Right lobe of liver (tissue), 6 donors: ENCODE measurements around the gene STX8. TPM values are rescaled to one million over a fixed set of nuclear protein-coding genes. Genes with fewer than 3 reads are reported as not detected.

ENCODE experiments used
- ATAC-seq, 4 donors: fragments of 200-7000 bp; cut with Tn5 transposase; one replicate each; pipeline ENCODE4 v1.9.1; 2020; ENCODE audit warnings: mild to moderate bottlenecking in 4 of 4, moderate library complexity in 4 of 4
- DNase-seq, 3 donors: peaks; one replicate each; pipeline ENCODE4 v3.0.0-alpha.2; 2020
- H3K27ac ChIP-seq, 3 donors: fragments of 200-600 bp; one replicate each; pipeline ENCODE4 v1.8.0; 2022
- H3K27me3 ChIP-seq, 2 donors: fragments of 200-600 bp; one replicate each; pipeline ENCODE4 v1.8.0; 2022
- H3K36me3 ChIP-seq, 4 donors: fragments of 200-600 bp; sonication (generic) in 1 of 4; one replicate each; pipeline versions ENCODE4 v1.5.1 to v1.8.0; 2017 to 2022; ENCODE audit warnings: control low read depth in 1 of 4
- H3K4me1 ChIP-seq, 4 donors: fragments of 200-600 bp; sonication (generic) in 1 of 4; one replicate each; pipeline versions ENCODE4 v1.5.1 to v1.8.0; 2017 to 2022; ENCODE audit warnings: control low read depth in 1 of 4
- H3K4me3 ChIP-seq, 3 donors: fragments of 200-600 bp; one replicate each; pipeline ENCODE4 v1.8.0; 2022
- H3K9me3 ChIP-seq, 4 donors: fragments of 200-600 bp; sonication (generic) in 1 of 4; one replicate each; pipeline versions ENCODE4 v1.5.1 to v1.8.0; 2017 to 2022; ENCODE audit warnings: control low read depth in 1 of 4
- CTCF ChIP-seq, 4 donors: fragments of 200-600 bp in 3 of 4; fragments of 450-650 bp in 1 of 4; IDR thresholded peaks; one replicate each; pipeline versions ENCODE4 v1.5.1 to v1.8.0; 2016 to 2022; ENCODE audit warnings: antibody characterized with exemption in 4 of 4, mild to moderate bottlenecking in 2 of 4
- POLR2A ChIP-seq: fragments of 450-650 bp; IDR thresholded peaks from one replicate; pipeline ENCODE4 v1.6.1; 2017; ENCODE audit warnings: antibody characterized with exemption, mild to moderate bottlenecking
- WGBS: methylation state at CpG from one replicate; pipeline ENCODE4 v1.1.6; 2018; ENCODE audit warnings: low coverage, low lambda C conversion rate; ENCODE audit not compliant: insufficient coverage; ENCODE audit errors: missing lambda C conversion rate; 5-methylcytosine and 5-hydroxymethylcytosine counted together
- intact Hi-C, 2 donors: fragments of 100-400 bp; cut with DNase I; formaldehyde crosslinking; loops; one replicate each; pipeline versions ENCODE4 v1.11.2 to v1.14.1; 2022
- total RNA-seq, 6 experiments: library from RNA; depleted of rRNA in 2 of 6; stranded (reverse); fragments of >200 nt in 2 of 6; fragmentation: NEBNext Ultra II Directional in 3 of 6; extraction: Animal tissue kit (Norgen Biotek cat#: 25700) in 3 of 6; gene quantifications; one replicate each; pipeline versions ENCODE4 v1.1.0 to v1.2.4, GENCODE V29; 2016 to 2023
- donor health status: DM: no; HTN: yes; CAD: no.
- donor health status: DM: no; HTN: no; CAD: no.
- donor health status: DM: no; HTN: no; CAD: no.
- donor health status: DM: no; HTN: yes; CAD: no.
- donor health status: DM: no; HTN: yes; CAD: no.

STX8 gene
- total RNA-seq, 6 experiments from 2014 or later, result 20.6 to 35.3 (median 27.7) TPM

- peak in 3 of 4 donors; percentile 16 to 36 (median 21) for ATAC-seq
- H3K36me3 ChIP-seq, result no peaks in the 10 kb centered on the region
- no peak for DNase-seq
Observed at GRCh38 chr17:9470171-9470570, 105.4 kb downstream of the STX8 start.

GRCh38 chr17:9468937-9469336 is 106.7 kb downstream of the STX8 start:
- Histone ChIP-seq H3K27ac (no peak overlapping the region), H3K27me3 (no peaks in the 10 kb centered on the region), H3K36me3 (no peaks in the 10 kb centered on the region), H3K4me3 (no peak overlapping the region), H3K9me3 (no peaks in the 10 kb centered on the region), H3K4me1 (no peaks in the 10 kb centered on the region)
- DNase-seq, result no peak
- intact Hi-C loops, result no loop called here
- no peak for TF ChIP-seq CTCF (IDR thresholded peaks at IDR 0.05)
- TF ChIP-seq POLR2A, result no peak
- no peak for ATAC-seq
- 100% methylated on average over 1 of the region's 4 CpGs for WGBS

More at GRCh38 chr17:9470171-9470570, 105.4 kb downstream of the STX8 start:
- intact Hi-C loops, result no loop called here
- Histone ChIP-seq H3K4me3 (no peak overlapping the region), H3K4me1 (no peaks in the 10 kb centered on the region), H3K9me3 (no peaks in the 10 kb centered on the region), H3K27ac (no peak overlapping the region), H3K27me3 (no peaks in the 10 kb centered on the region)
- no peak for TF ChIP-seq POLR2A
- TF ChIP-seq CTCF (IDR thresholded peaks at IDR 0.05), result no peak
- WGBS, result 38% methylated on average over 4 of the region's 4 CpGs

GRCh38 chr17:9468532-9468931 is 107.1 kb downstream of the STX8 start:
- Histone ChIP-seq H3K27ac (no peak overlapping the region), H3K4me1 (no peaks in the 10 kb centered on the region), H3K4me3 (no peak overlapping the region), H3K27me3 (no peaks in the 10 kb centered on the region), H3K36me3 (no peaks in the 10 kb centered on the region), H3K9me3 (no peaks in the 10 kb centered on the region)
- no peak for TF ChIP-seq POLR2A
- TF ChIP-seq CTCF (IDR thresholded peaks at IDR 0.05), result no peak
- ATAC-seq, result no peak
- peak in 1 of 3 donors; percentile 33 for DNase-seq
- 92% methylated on average over 5 of the region's 10 CpGs for WGBS
- intact Hi-C loops, result no loop called here

GRCh38 chr17:9467518-9467917 is 108.1 kb downstream of the STX8 start:
- no peak for ATAC-seq

More at GRCh38 chr17:9467518-9467917, 108.1 kb downstream of the STX8 start:
- Histone ChIP-seq H3K27ac (no peak overlapping the region), H3K27me3 (no peaks in the 10 kb centered on the region), H3K36me3 (no peaks in the 10 kb centered on the region), H3K9me3 (no peaks in the 10 kb centered on the region), H3K4me1 (no peaks in the 10 kb centered on the region), H3K4me3 (no peak overlapping the region)
- intact Hi-C loops, result no loop called here
- TF ChIP-seq POLR2A (no peak), CTCF (IDR thresholded peaks at IDR 0.05) (no peak)
- DNase-seq, result peak in 1 of 3 donors; percentile 19
- WGBS, result 93% methylated on average over 3 of the region's 5 CpGs
